H1 (cell line): ENCODE data around the gene BLVRA. TPM values are rescaled to one million over a fixed set of nuclear protein-coding genes. Genes with fewer than 3 reads are reported as not detected.

ENCODE experiments used
- CTCF ChIA-PET: fragments of 300-600 bp; sonication (Branson Sonifier 250); formaldehyde crosslinking; loops from one replicate; lab custom pipeline; 2021; ENCODE audit not compliant: partially characterized antibody; lab: Charles Lee
- POLR2A ChIA-PET: fragments of 300-600 bp; sonication (Branson Sonifier 250); formaldehyde crosslinking; loops from one replicate; lab custom pipeline; 2021; ENCODE audit warnings: inconsistent platforms; ENCODE audit not compliant: partially characterized antibody; lab: Charles Lee
- DNase-seq, 2 experiments: peaks; one replicate each; pipeline versions ENCODE4 v3.0.0 to v3.0.0-alpha.2; 2010 to 2022; ENCODE audit warnings: low spot score in 2 of 2, low read depth in 1 of 2, mixed read lengths in 1 of 2
- FAIRE-seq: peaks from 2 replicates; lab custom pipeline; 2011; peaks lifted over from hg19 to GRCh38; lab: Jason Lieb, UNC
- H2AFZ ChIP-seq: 2 replicates; pipeline ENCODE4 v1.8.1; 2012; ENCODE audit warnings: low read length, inconsistent platforms
- H2AK5ac ChIP-seq: 2 replicates; pipeline ENCODE4 v1.6.1; 2013; ENCODE audit warnings: low read depth, low read length
- H2BK120ac ChIP-seq: replicated peaks from 2 replicates; pipeline ENCODE3; 2013; ENCODE audit warnings: low read depth, low read length, inconsistent platforms
- H2BK12ac ChIP-seq: 2 replicates; pipeline ENCODE4 v1.6.1; 2013; ENCODE audit warnings: low read depth, low read length
- H2BK15ac ChIP-seq: 2 replicates; pipeline ENCODE4 v1.6.1; 2013; ENCODE audit warnings: low read length
- H2BK20ac ChIP-seq: 2 replicates; pipeline ENCODE4 v1.6.1; 2013; ENCODE audit warnings: low read length
- H2BK5ac ChIP-seq: 2 replicates; pipeline ENCODE4 v1.6.1; 2013; ENCODE audit warnings: low read depth, low read length
- H3K14ac ChIP-seq: 2 replicates; pipeline ENCODE4 v1.6.1; 2013; ENCODE audit warnings: inconsistent platforms; ENCODE audit not compliant: insufficient read length
- H3K18ac ChIP-seq: 2 replicates; pipeline ENCODE4 v1.6.1; 2013; ENCODE audit warnings: low read length; ENCODE audit errors: extremely low read depth
- H3K23ac ChIP-seq: 2 replicates; pipeline ENCODE4 v1.6.1; 2013; ENCODE audit warnings: inconsistent platforms; ENCODE audit not compliant: insufficient read length
- H3K23me2 ChIP-seq: 2 replicates; pipeline ENCODE4 v1.6.1; 2013; ENCODE audit warnings: low read depth, low read length
- H3K27ac ChIP-seq: 2 replicates; pipeline ENCODE4 v1.6.1; 2011; ENCODE audit warnings: low read depth, low read length, inconsistent platforms
- H3K27me3 ChIP-seq, 4 experiments: replicated peaks in 1 of 4; 1 replicate in 1 of 4; 2 replicates in 3 of 4; pipeline versions ENCODE4 v1.6.1 to v1.8.1; 2011 to 2013; ENCODE audit warnings: low read length in 3 of 4, mild to moderate bottlenecking in 3 of 4, inconsistent platforms in 2 of 4, mixed read lengths in 2 of 4, moderate library complexity in 1 of 4; ENCODE audit not compliant: control insufficient read depth in 3 of 4, insufficient read depth in 3 of 4; ENCODE audit errors: extremely low read depth in 1 of 4
- H3K36me3 ChIP-seq, 4 experiments: 2 replicates each; pipeline versions ENCODE4 v1.6.1 to v1.8.1; 2011 to 2013; ENCODE audit warnings: mild to moderate bottlenecking in 4 of 4, low read length in 3 of 4, moderate library complexity in 2 of 4, control low read depth in 1 of 4, inconsistent platforms in 1 of 4; ENCODE audit not compliant: insufficient read depth in 4 of 4, control insufficient read depth in 2 of 4
- H3K4ac ChIP-seq: replicated peaks from 2 replicates; pipeline ENCODE3; 2013; ENCODE audit warnings: low read length, low read depth, mixed read lengths, inconsistent platforms; ENCODE audit not compliant: insufficient read length
- H3K4me1 ChIP-seq, 4 experiments: replicated peaks in 1 of 4; 1 replicate in 1 of 4; 2 replicates in 3 of 4; pipeline versions ENCODE4 v1.6.1 to v1.8.1; 2011 to 2013; ENCODE audit warnings: low read length in 3 of 4, inconsistent platforms in 2 of 4, mixed read lengths in 1 of 4; ENCODE audit not compliant: insufficient read depth in 4 of 4, control insufficient read depth in 3 of 4
- H3K4me2 ChIP-seq, 2 experiments: 2 replicates each; pipeline versions ENCODE4 v1.6.1 to v1.8.1; 2011 to 2013; ENCODE audit warnings: low read depth in 2 of 2, low read length in 2 of 2, control low read depth in 1 of 2, inconsistent platforms in 1 of 2, mild to moderate bottlenecking in 1 of 2; ENCODE audit not compliant: insufficient read depth in 1 of 2
- H3K4me3 ChIP-seq, 4 experiments: fragments of 200-600, 300-600 bp in 1 of 4; sonication (generic), shearing (Covaris generic), sonication (Bioruptor Twin) in 1 of 4; 2 replicates each; pipeline versions ENCODE4 v1.5.1 to v1.8.1; 2011 to 2016; ENCODE audit warnings: low read length in 4 of 4, low read depth in 3 of 4, control low read depth in 2 of 4, inconsistent platforms in 2 of 4, mild to moderate bottlenecking in 2 of 4, mixed read lengths in 1 of 4, moderate library complexity in 1 of 4; ENCODE audit not compliant: insufficient read depth in 2 of 4; ENCODE audit errors: extremely low read depth in 1 of 4
- H3K56ac ChIP-seq: replicated peaks from 2 replicates; pipeline ENCODE3; 2013; ENCODE audit warnings: low read depth, mild to moderate bottlenecking, mixed read lengths, low read length, inconsistent platforms; ENCODE audit not compliant: insufficient read length
- H3K79me1 ChIP-seq: 2 replicates; pipeline ENCODE4 v1.6.1; 2013; ENCODE audit warnings: low read depth, low read length, control low read depth
- H3K79me2 ChIP-seq, 2 experiments: 2 replicates each; pipeline versions ENCODE4 v1.6.1 to v1.8.1; 2012 to 2013; ENCODE audit warnings: low read length in 2 of 2, mild to moderate bottlenecking in 2 of 2, inconsistent platforms in 1 of 2; ENCODE audit not compliant: insufficient read depth in 2 of 2, control insufficient read depth in 1 of 2
- H3K9ac ChIP-seq, 4 experiments: replicated peaks in 1 of 4; 1 replicate in 1 of 4; 2 replicates in 3 of 4; pipeline versions ENCODE4 v1.6.1 to v1.8.1; 2011 to 2013; ENCODE audit warnings: low read depth in 3 of 4, low read length in 3 of 4, control low read depth in 2 of 4, mild to moderate bottlenecking in 2 of 4, moderate library complexity in 2 of 4, inconsistent platforms in 1 of 4; ENCODE audit errors: extremely low read depth in 1 of 4
- H3K9me3 ChIP-seq, 2 experiments: 2 replicates each; pipeline versions ENCODE4 v1.6.1 to v1.8.1; 2012 to 2013; ENCODE audit warnings: mild to moderate bottlenecking in 2 of 2, moderate library complexity in 2 of 2, control low read depth in 1 of 2, inconsistent platforms in 1 of 2, low read depth in 1 of 2, low read length in 1 of 2, mixed read lengths in 1 of 2; ENCODE audit not compliant: insufficient read depth in 2 of 2
- H4K20me1 ChIP-seq, 2 experiments: replicated peaks in 1 of 2; 2 replicates each; pipeline versions ENCODE3 to v1.8.1; 2011 to 2013; ENCODE audit warnings: inconsistent platforms in 2 of 2, low read length in 2 of 2, mild to moderate bottlenecking in 1 of 2; ENCODE audit not compliant: insufficient read depth in 2 of 2, control insufficient read depth in 1 of 2
- H4K5ac ChIP-seq: 2 replicates; pipeline ENCODE4 v1.6.1; 2013; ENCODE audit warnings: low read length, low read depth, mixed read lengths, inconsistent platforms; ENCODE audit not compliant: insufficient read length
- H4K8ac ChIP-seq: 2 replicates; pipeline ENCODE4 v1.8.0; 2013; ENCODE audit warnings: mild to moderate bottlenecking, moderate library complexity, low read length, inconsistent platforms; ENCODE audit not compliant: insufficient read depth; ENCODE audit errors: extremely low read depth
- H4K91ac ChIP-seq: replicated peaks from 2 replicates; pipeline ENCODE3; 2013; ENCODE audit warnings: low read length, mixed read lengths, inconsistent platforms; ENCODE audit not compliant: insufficient read length
- CREB1 ChIP-seq: IDR thresholded peaks from 2 replicates; pipeline ENCODE4 v1.6.1; 2012; ENCODE audit warnings: inconsistent platforms
- CTBP2 ChIP-seq: IDR thresholded peaks from 2 replicates; pipeline ENCODE4 v1.7.0; 2011; ENCODE audit warnings: borderline replicate concordance, mild to moderate bottlenecking, moderate library complexity, mixed read lengths, low read length; ENCODE audit not compliant: insufficient read depth, insufficient read length
- RNF2 ChIP-seq: fragments of 200-900, 300-1000 bp; sonication (generic); IDR thresholded peaks from 2 replicates; pipeline ENCODE4 v1.7.1; 2016; ENCODE audit warnings: borderline replicate concordance, low read depth, mild to moderate bottlenecking, antibody characterized with exemption, low read length; ENCODE audit not compliant: poor library complexity, severe bottlenecking; ENCODE audit errors: missing control alignments
- WGBS, 2 experiments: shearing (Covaris generic) in 1 of 2; methylation state at CpG; one replicate each; pipeline versions ENCODE4 v1.1.6 to v1.1.7; 2013 to 2015; ENCODE audit warnings: low lambda C conversion rate in 2 of 2, mixed read lengths in 2 of 2, inconsistent platforms in 1 of 2, low coverage in 1 of 2, missing lambda C conversion rate in 1 of 2; ENCODE audit not compliant: insufficient replicate concordance in 2 of 2, insufficient coverage in 1 of 2, insufficient read length in 1 of 2; ENCODE audit errors: extremely low coverage in 1 of 2, missing lambda C conversion rate in 1 of 2; 5-methylcytosine and 5-hydroxymethylcytosine counted together
- polyA plus RNA-seq, 7 experiments: library from polyadenylated mRNA; depleted of rRNA in 3 of 7; stranded (reverse) in 5 of 7; unstranded in 2 of 7; fragments of >200 nt in 5 of 7; fragments of 200-250 nt in 2 of 7; gene quantifications; 1 replicate in 5 of 7; 2 replicates in 1 of 7; 4 replicates in 1 of 7; pipeline versions ENCODE4 v1.2.1 to v1.2.3, GENCODE V29; 2011 to 2013; ENCODE audit warnings: missing spikeins in 2 of 7, mixed read lengths in 2 of 7
- total RNA-seq: library from RNA; stranded (reverse); fragmentation: NEBNext Ultra II Directional; extraction: Animal tissue kit (Norgen Biotek cat#: 25700); gene quantifications from 2 replicates; pipeline ENCODE4 v1.2.1, GENCODE V29; 2021

The BLVRA gene
- total and polyA plus RNA-seq, 2 of the 8 experiments (the other 6 are each of a cell fraction or from before 2014, with no cell fraction given) = 16.1 to 37.1 TPM

- H3K23ac ChIP-seq = no peak overlapping the region
- no peak overlapping the region for H4K5ac ChIP-seq
- no peaks in the 10 kb centered on the region for H3K36me3 ChIP-seq
- no peak overlapping the region for H3K27ac ChIP-seq
- H3K4me2 ChIP-seq = no peak overlapping the region
- H3K9me3 ChIP-seq = no peaks in the 10 kb centered on the region
- ChIA-PET POLR2A (interaction anchor here (1.0 kb wide), 1 partner anchor 178 kb away, joined by 3 read pairs; the partner anchor contains the start of gene STK17A), CTCF (interaction anchor here (0.9 kb wide), 1 partner anchor 184 kb away, joined by 3 read pairs; no protein-coding TSS in a partner anchor)
- TF ChIP-seq CREB1 (no peak), CTBP2 (no peak), RNF2 (no peak)
- no peak for DNase-seq
- no peak overlapping the region for H3K18ac ChIP-seq
- H3K27me3 ChIP-seq = peaks cover 0 to 10% (median 8%) of the 10 kb centered on the region in 4 experiments; a peak in 4 of 7 replicates
- H3K79me1 ChIP-seq = peaks cover 3% of the 10 kb centered on the region; the same call in 1 of the 2 replicates
- FAIRE-seq = no peak
- no peak overlapping the region for H3K4me3 ChIP-seq
- H2BK12ac ChIP-seq = no peak overlapping the region
- peaks cover 4% of the 10 kb centered on the region for H3K23me2 ChIP-seq
- no peak overlapping the region for H3K14ac ChIP-seq
- no peak overlapping the region for H2BK15ac ChIP-seq
- H2AFZ ChIP-seq = no peak overlapping the region
- H3K56ac ChIP-seq = no peak overlapping the region
- no peak overlapping the region for H3K9ac ChIP-seq
- WGBS, 2 experiments = 100% methylated on average over 5 of the region's 5 CpGs; no CpG with 5 or more reads in 1 of the 2 experiments
- peaks cover 0 to 12% (median 8%) of the 10 kb centered on the region in 4 experiments; a peak in 5 of 7 replicates for H3K4me1 ChIP-seq
- H2BK120ac ChIP-seq = no peak overlapping the region
- H4K91ac ChIP-seq = no peak overlapping the region
- no peaks in the 10 kb centered on the region for H4K20me1 ChIP-seq
- H2BK5ac ChIP-seq = no peak overlapping the region
- H4K8ac ChIP-seq = no peak overlapping the region
- no peak overlapping the region for H2AK5ac ChIP-seq
- no peak overlapping the region for H2BK20ac ChIP-seq
- no peaks in the 10 kb centered on the region for H3K79me2 ChIP-seq
- no peak overlapping the region for H3K4ac ChIP-seq
Observed at GRCh38 chr7:43760861-43761260, 2.4 kb downstream of the BLVRA start.
